ENCODE measurements around the gene NEK1.

DNA sequence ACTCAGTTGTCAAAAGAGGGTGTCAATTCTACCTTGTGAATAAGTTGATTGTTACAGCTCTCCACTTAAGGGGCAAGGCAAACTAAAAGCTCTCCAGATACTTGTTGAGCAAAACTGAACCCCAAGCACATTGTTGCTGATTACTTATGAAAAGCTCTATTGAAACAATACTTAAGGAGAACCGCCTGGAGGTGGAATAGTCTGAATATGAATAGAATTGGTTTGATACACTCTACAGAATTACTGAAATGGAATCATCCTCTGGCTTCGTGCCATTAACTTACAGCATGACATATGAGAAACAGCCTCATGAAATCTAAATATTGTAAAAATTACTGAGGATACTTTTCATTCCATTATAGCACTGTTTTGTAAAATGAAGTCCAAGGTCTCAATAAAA is 214.6 kb downstream of the NEK1 start:
- TF ChIP-seq, protein P1, sequence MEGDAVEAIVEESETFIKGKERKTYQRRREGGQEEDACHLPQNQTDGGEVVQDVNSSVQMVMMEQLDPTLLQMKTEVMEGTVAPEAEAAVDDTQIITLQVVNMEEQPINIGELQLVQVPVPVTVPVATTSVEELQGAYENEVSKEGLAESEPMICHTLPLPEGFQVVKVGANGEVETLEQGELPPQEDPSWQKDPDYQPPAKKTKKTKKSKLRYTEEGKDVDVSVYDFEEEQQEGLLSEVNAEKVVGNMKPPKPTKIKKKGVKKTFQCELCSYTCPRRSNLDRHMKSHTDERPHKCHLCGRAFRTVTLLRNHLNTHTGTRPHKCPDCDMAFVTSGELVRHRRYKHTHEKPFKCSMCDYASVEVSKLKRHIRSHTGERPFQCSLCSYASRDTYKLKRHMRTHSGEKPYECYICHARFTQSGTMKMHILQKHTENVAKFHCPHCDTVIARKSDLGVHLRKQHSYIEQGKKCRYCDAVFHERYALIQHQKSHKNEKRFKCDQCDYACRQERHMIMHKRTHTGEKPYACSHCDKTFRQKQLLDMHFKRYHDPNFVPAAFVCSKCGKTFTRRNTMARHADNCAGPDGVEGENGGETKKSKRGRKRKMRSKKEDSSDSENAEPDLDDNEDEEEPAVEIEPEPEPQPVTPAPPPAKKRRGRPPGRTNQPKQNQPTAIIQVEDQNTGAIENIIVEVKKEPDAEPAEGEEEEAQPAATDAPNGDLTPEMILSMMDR (IDR thresholded peaks at IDR 0.05): no peak
- TF ChIP-seq POLR2A (IDR thresholded peaks at IDR 0.05): no peak
